Neural progenitor cell (in vitro differentiated cells): ENCODE data around the gene GDF10. TPM values are rescaled to one million over a fixed set of nuclear protein-coding genes. Genes with fewer than 3 reads are reported as not detected.

Source experiments
- DNase-seq: peaks from one replicate; pipeline ENCODE4 v3.0.0-alpha.2; 2016; ENCODE audit warnings: low spot score
- H2AFZ ChIP-seq: fragments of 200-600 bp; sonication (generic); replicated peaks from 2 replicates; pipeline ENCODE4 v1.6.1; 2016; ENCODE audit warnings: antibody characterized with exemption
- H3F3A ChIP-seq: fragments of 200-600 bp; sonication (generic); 2 replicates; pipeline ENCODE4 v1.6.1; 2016; ENCODE audit warnings: antibody characterized with exemption, low read depth
- H3K27ac ChIP-seq: fragments of 200-600 bp; sonication (generic); 2 replicates; pipeline ENCODE4 v1.5.1; 2016; ENCODE audit warnings: mild to moderate bottlenecking
- H3K27me3 ChIP-seq: fragments of 200-600 bp; sonication (generic); 2 replicates; pipeline ENCODE4 v1.6.1; 2016; ENCODE audit warnings: mild to moderate bottlenecking, moderate library complexity
- H3K36me3 ChIP-seq: fragments of 200-600 bp; sonication (generic); 2 replicates; pipeline ENCODE4 v1.5.1; 2016
- H3K4me1 ChIP-seq: fragments of 200-600 bp; sonication (generic); 2 replicates; pipeline ENCODE4 v1.6.1; 2016; ENCODE audit warnings: mixed run types
- H3K4me2 ChIP-seq: fragments of 200-600 bp; sonication (generic); 2 replicates; pipeline ENCODE4 v1.6.1; 2016
- H3K4me3 ChIP-seq: fragments of 200-600 bp; sonication (generic); 2 replicates; pipeline ENCODE4 v1.5.1; 2016
- H3K79me2 ChIP-seq: fragments of 200-600 bp; sonication (generic); 2 replicates; pipeline ENCODE4 v1.6.1; 2016; ENCODE audit warnings: low read depth
- H3K9ac ChIP-seq: fragments of 200-600 bp; sonication (generic); 2 replicates; pipeline ENCODE4 v1.6.1; 2016
- H3K9me3 ChIP-seq: fragments of 200-600 bp; sonication (generic); 2 replicates; pipeline ENCODE4 v1.5.1; 2016; ENCODE audit warnings: low read depth
- H4K20me1 ChIP-seq: fragments of 200-600 bp; sonication (generic); 2 replicates; pipeline ENCODE4 v1.6.1; 2016; ENCODE audit warnings: low read depth
- H3K27ac Mint-ChIP-seq: 3 replicates; pipeline ENCODE4 v1.8.0; 2021; ENCODE audit warnings: mixed read lengths
- H3K27me3 Mint-ChIP-seq: 2 replicates; pipeline ENCODE4 v1.8.0; 2022; ENCODE audit warnings: low read depth, mild to moderate bottlenecking, inconsistent platforms, moderate library complexity, mixed read lengths; ENCODE audit not compliant: insufficient read depth
- H3K36me3 Mint-ChIP-seq: 3 replicates; pipeline ENCODE4 v1.8.0; 2021; ENCODE audit warnings: mixed read lengths
- H3K4me1 Mint-ChIP-seq: 3 replicates; pipeline ENCODE4 v1.8.0; 2021; ENCODE audit warnings: mixed read lengths
- H3K4me3 Mint-ChIP-seq: 3 replicates; pipeline ENCODE4 v1.8.0; 2021; ENCODE audit warnings: mild to moderate bottlenecking, moderate library complexity, mixed read lengths
- H3K9me3 Mint-ChIP-seq: 3 replicates; pipeline ENCODE4 v1.8.0; 2020; ENCODE audit warnings: mixed read lengths
- EZH2 ChIP-seq: fragments of 200-600 bp; sonication (generic); IDR thresholded peaks from 2 replicates; pipeline ENCODE4 v1.6.1; 2017; ENCODE audit warnings: antibody characterized with exemption, mild to moderate bottlenecking, moderate library complexity
- EZH2phosphoT487 ChIP-seq: fragments of 200-600 bp; sonication (generic); IDR thresholded peaks from 2 replicates; pipeline ENCODE4 v1.6.1; 2017; ENCODE audit warnings: antibody characterized with exemption
- total RNA-seq: library from RNA; depleted of rRNA; stranded (reverse); fragments of >200 nt; gene quantifications from 2 replicates; pipeline ENCODE4 v1.2.3, GENCODE V29; 2015; ENCODE audit warnings: low replicate concordance
- TF ChIP-seq, protein P1 (sequence below): fragments of 200-600 bp; sonication (generic); IDR thresholded peaks from 2 replicates; pipeline ENCODE4 v1.5.1; 2017; ENCODE audit warnings: antibody characterized with exemption, mild to moderate bottlenecking

Gene GDF10
- total RNA-seq, 1 donor from 2014 or later, result 0.28 TPM

DNA sequence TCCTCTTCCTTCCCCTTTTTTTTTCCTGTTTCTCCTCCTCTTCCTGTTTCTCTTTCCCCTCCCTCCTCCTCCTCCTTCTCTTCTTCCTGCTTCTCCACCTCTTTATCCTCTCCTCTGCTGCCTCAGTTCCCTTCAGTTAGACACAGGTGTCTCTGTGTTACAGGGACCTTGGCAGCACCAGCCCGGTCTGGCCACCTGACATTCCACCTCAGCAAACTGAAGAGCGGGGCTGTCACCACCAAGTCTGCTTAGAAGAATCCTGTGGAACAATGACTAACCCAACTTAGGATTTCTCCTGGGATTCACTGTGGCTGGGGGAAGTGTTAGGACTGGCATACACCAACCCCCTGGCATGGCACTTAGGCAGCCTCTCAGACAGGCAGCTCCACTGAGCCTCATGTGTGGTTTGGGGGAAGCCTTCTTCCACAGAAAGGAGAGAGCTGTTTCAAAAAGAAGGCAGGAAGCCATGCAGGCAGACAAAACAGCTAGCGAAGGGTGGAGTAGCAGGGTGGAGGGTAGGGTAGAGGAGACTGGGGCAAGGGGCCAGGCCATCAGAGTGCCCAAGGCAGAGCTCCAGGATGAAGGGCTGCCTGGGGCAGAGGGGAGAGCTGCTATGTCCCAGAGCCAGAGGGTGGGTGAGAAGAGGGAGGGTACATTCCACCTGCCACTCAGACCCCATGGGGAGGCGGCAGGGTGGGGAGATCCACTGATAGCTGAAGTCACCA, 13.2 kb upstream of the GDF10 start:
- Histone ChIP-seq H3K4me1 (no peaks in the 10 kb centered on the region), H3F3A (no peaks in the 10 kb centered on the region), H2AFZ (no peak overlapping the region), H4K20me1 (no peaks in the 10 kb centered on the region), H3K79me2 (no peaks in the 10 kb centered on the region), H3K27ac (no peak overlapping the region), H3K36me3 (no peaks in the 10 kb centered on the region), H3K9ac (no peak overlapping the region), H3K9me3 (no peaks in the 10 kb centered on the region), H3K4me3 (no peak overlapping the region), H3K27me3 (no peaks in the 10 kb centered on the region), H3K4me2 (no peak overlapping the region)
- Mint-ChIP-seq H3K27ac (no peak overlapping the region), H3K27me3 (peaks cover 10% of the 10 kb centered on the region), H3K4me1 (peaks cover 14% of the 10 kb centered on the region), H3K4me3 (no peak overlapping the region), H3K36me3 (no peaks in the 10 kb centered on the region), H3K9me3 (peaks cover under 1% of the 10 kb centered on the region)
- DNase-seq, result no peak
- no peak for TF ChIP-seq EZH2phosphoT487

DNA sequence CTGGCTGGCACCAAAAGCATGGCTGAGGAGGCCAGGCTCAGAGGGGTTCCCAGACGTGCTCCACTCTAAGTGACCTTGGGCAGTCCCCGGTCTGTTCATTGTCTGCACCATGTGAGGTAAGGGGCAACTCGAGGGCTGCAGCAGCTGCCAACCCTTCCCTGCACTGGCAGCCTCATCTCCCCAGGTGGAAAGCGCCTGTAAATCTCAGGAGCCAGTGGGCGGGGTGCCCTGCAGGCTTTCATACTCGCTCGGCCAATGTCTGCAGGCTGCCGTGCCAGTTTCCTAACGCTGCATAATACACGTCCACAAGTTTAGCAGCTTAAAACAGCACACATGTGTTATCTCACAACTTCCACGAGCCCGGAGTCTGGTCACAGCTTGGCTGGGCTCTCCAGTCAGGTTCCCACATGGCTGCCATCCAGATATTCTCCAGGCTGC, 12.6 kb upstream of the GDF10 start:
- peaks cover 3% of the 10 kb centered on the region for H3K9me3 Mint-ChIP-seq
- no peaks in the 10 kb centered on the region for H3K36me3 Mint-ChIP-seq
- Histone ChIP-seq H2AFZ (no peak overlapping the region), H3K9me3 (no peaks in the 10 kb centered on the region), H3F3A (no peaks in the 10 kb centered on the region), H3K4me1 (no peaks in the 10 kb centered on the region), H3K79me2 (no peaks in the 10 kb centered on the region), H3K36me3 (no peaks in the 10 kb centered on the region), H3K27ac (no peak overlapping the region), H4K20me1 (no peaks in the 10 kb centered on the region), H3K27me3 (no peaks in the 10 kb centered on the region), H3K4me2 (no peak overlapping the region), H3K9ac (no peak overlapping the region), H3K4me3 (no peak overlapping the region)
- peaks cover 9% of the 10 kb centered on the region for H3K27me3 Mint-ChIP-seq
- no peak for DNase-seq
- TF ChIP-seq, protein P1, sequence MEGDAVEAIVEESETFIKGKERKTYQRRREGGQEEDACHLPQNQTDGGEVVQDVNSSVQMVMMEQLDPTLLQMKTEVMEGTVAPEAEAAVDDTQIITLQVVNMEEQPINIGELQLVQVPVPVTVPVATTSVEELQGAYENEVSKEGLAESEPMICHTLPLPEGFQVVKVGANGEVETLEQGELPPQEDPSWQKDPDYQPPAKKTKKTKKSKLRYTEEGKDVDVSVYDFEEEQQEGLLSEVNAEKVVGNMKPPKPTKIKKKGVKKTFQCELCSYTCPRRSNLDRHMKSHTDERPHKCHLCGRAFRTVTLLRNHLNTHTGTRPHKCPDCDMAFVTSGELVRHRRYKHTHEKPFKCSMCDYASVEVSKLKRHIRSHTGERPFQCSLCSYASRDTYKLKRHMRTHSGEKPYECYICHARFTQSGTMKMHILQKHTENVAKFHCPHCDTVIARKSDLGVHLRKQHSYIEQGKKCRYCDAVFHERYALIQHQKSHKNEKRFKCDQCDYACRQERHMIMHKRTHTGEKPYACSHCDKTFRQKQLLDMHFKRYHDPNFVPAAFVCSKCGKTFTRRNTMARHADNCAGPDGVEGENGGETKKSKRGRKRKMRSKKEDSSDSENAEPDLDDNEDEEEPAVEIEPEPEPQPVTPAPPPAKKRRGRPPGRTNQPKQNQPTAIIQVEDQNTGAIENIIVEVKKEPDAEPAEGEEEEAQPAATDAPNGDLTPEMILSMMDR, result no peak
- TF ChIP-seq EZH2, result no peak
- TF ChIP-seq EZH2phosphoT487, result no peak
- H3K4me1 Mint-ChIP-seq, result peaks cover 14% of the 10 kb centered on the region
- H3K27ac Mint-ChIP-seq, result no peak overlapping the region
- H3K4me3 Mint-ChIP-seq, result no peak overlapping the region

DNA sequence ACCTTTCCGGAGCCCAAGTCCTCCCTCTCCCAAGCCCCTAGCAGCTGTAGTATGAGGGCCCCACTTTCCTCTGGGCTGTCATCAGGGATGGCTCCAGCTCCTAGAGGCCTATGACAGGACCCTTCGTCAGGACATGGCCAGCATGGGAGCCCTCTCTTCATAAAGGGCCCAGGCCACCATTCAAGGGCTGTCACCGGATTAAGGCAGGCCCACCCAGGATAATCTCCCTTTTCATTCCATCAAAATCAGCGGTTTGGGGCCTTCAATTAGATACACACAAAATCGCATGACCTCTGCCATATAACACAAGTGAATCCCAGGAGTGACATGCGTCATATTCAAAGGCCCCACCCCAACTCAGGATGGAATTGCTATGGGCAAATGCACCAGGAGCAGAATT, 12.2 kb upstream of the GDF10 start:
- H3K79me2 ChIP-seq, result no peaks in the 10 kb centered on the region
- TF ChIP-seq, protein P1, result no peak
- TF ChIP-seq EZH2phosphoT487, result no peak
- no peak for TF ChIP-seq EZH2
- DNase-seq, result no peak
- no peaks in the 10 kb centered on the region for H3K9me3 ChIP-seq
- peaks cover 8% of the 10 kb centered on the region for H3K27me3 Mint-ChIP-seq
- H3K36me3 Mint-ChIP-seq, result peaks cover 1% of the 10 kb centered on the region
- no peaks in the 10 kb centered on the region for H3F3A ChIP-seq
- H2AFZ ChIP-seq, result no peak overlapping the region
- H3K36me3 ChIP-seq, result no peaks in the 10 kb centered on the region
- H3K4me2 ChIP-seq, result no peak overlapping the region
- no peak overlapping the region for H3K27ac ChIP-seq
- H4K20me1 ChIP-seq, result no peaks in the 10 kb centered on the region
- peaks cover 5% of the 10 kb centered on the region for H3K9me3 Mint-ChIP-seq
- no peak overlapping the region for H3K27ac Mint-ChIP-seq
- no peaks in the 10 kb centered on the region for H3K27me3 ChIP-seq
- no peaks in the 10 kb centered on the region for H3K4me1 ChIP-seq
- no peak overlapping the region for H3K4me3 Mint-ChIP-seq
- no peak overlapping the region for H3K9ac ChIP-seq
- H3K4me1 Mint-ChIP-seq, result peaks cover 14% of the 10 kb centered on the region
- no peak overlapping the region for H3K4me3 ChIP-seq

GRCh38 chr10:47288236-47288635, 11.8 kb upstream of the GDF10 start:
- Histone ChIP-seq H4K20me1 (no peaks in the 10 kb centered on the region), H3K9ac (no peak overlapping the region), H3K4me3 (no peak overlapping the region), H3K79me2 (no peaks in the 10 kb centered on the region), H2AFZ (no peak overlapping the region), H3K27ac (no peak overlapping the region), H3K9me3 (no peaks in the 10 kb centered on the region), H3K4me1 (no peaks in the 10 kb centered on the region), H3F3A (no peaks in the 10 kb centered on the region), H3K36me3 (no peaks in the 10 kb centered on the region), H3K27me3 (no peaks in the 10 kb centered on the region), H3K4me2 (no peak overlapping the region)
- Mint-ChIP-seq H3K27ac (no peak overlapping the region), H3K9me3 (peaks cover 6% of the 10 kb centered on the region), H3K4me3 (no peak overlapping the region), H3K4me1 (peaks cover 14% of the 10 kb centered on the region), H3K27me3 (peaks cover 8% of the 10 kb centered on the region), H3K36me3 (peaks cover 2% of the 10 kb centered on the region)
- TF ChIP-seq EZH2, result no peak
- DNase-seq, result no peak
